Myocyte (in vitro differentiated cells): ENCODE results near the gene CCDC157. TPM values are rescaled to one million over a fixed set of nuclear protein-coding genes. Genes with fewer than 3 reads are reported as not detected.

Source experiments
- DNase-seq: peaks from one replicate; pipeline ENCODE4 v3.0.0-alpha.2; 2012; ENCODE audit warnings: low read depth
- total RNA-seq: library from RNA; depleted of rRNA; stranded (reverse); fragments of >200 nt; gene quantifications from 2 replicates; pipeline ENCODE4 v1.2.3, GENCODE V29; 2014

Gene CCDC157
- total RNA-seq, 1 donor from 2014 or later = 2.6 TPM

GRCh38 chr22:30411780-30412179 is 55.0 kb downstream of the CCDC157 start:
- peak; percentile 20 for DNase-seq

- no peak for DNase-seq
These were observed 56.2 kb downstream of the CCDC157 start for GRCh38 chr22:30413001-30413400.

- no peak for DNase-seq
These were observed 57.1 kb downstream of the CCDC157 start for GRCh38 chr22:30413745-30414524.

- DNase-seq = peak; percentile 30
These were observed 57.8 kb downstream of the CCDC157 start for GRCh38 chr22:30414525-30415047.

GRCh38 chr22:30416403-30416802 is 59.6 kb downstream of the CCDC157 start:
- no peak for DNase-seq

GRCh38 chr22:30416837-30417236 is 60.0 kb downstream of the CCDC157 start:
- DNase-seq = no peak

- no peak for DNase-seq
These were observed 63.7 kb downstream of the CCDC157 start for GRCh38 chr22:30420347-30421125.

- DNase-seq = no peak
These were observed 65.1 kb downstream of the CCDC157 start for GRCh38 chr22:30421695-30422480.

GRCh38 chr22:30422481-30423300 is 65.9 kb downstream of the CCDC157 start:
- peak; percentile 93 for DNase-seq

- DNase-seq = no peak
These were observed 66.6 kb downstream of the CCDC157 start for GRCh38 chr22:30423301-30423958.

GRCh38 chr22:30423959-30424533 is 67.2 kb downstream of the CCDC157 start:
- peak; percentile 100 for DNase-seq

- DNase-seq = no peak
These were observed 67.9 kb downstream of the CCDC157 start for GRCh38 chr22:30424534-30425326.

GRCh38 chr22:30425327-30425615 is 68.5 kb downstream of the CCDC157 start:
- no peak for DNase-seq

GRCh38 chr22:30425616-30426387 is 69.0 kb downstream of the CCDC157 start, which contains the start of gene MTFP1:
MTFP1 (plus strand) TSS chr22:30425768; CDS start chr22:30425880, 112 bp downstream.
- peak; percentile 73 for DNase-seq
